Measurements from ENCODE around the gene MBOAT1. TPM values are rescaled to one million over a fixed set of nuclear protein-coding genes. Genes with fewer than 3 reads are reported as not detected.
"Not testable (repeated sequence)": the region's sequence is repeated elsewhere in the genome, so short reads cannot be mapped to it uniquely, and the experiment has no call there.

Gene MBOAT1
- total RNA-seq, 1 donor from 2014 or later: 6.4 TPM

GRCh38 chr6:20251525-20251924, 39.3 kb upstream of the MBOAT1 start:
- Histone ChIP-seq H3K4me2 (ENCODE audit: low read length) (no peak overlapping the region), H3K9me3 (ENCODE audit: insufficient read depth, low read depth, low read length) (no peaks in the 10 kb centered on the region), H3K4me1 (ENCODE audit: insufficient read depth, low read length) (no peaks in the 10 kb centered on the region), H3K4me3 (ENCODE audit: insufficient read depth, low read depth, low read length) (no peak overlapping the region), H3K36me3 (ENCODE audit: insufficient read depth, low read length) (no peaks in the 10 kb centered on the region), H3K27ac (ENCODE audit: low read depth, low read length) (no peak overlapping the region), H2AFZ (ENCODE audit: low read depth, low read length) (no peak overlapping the region), H3K27me3 (ENCODE audit: insufficient read depth, low read length) (no peaks in the 10 kb centered on the region), H3K9ac (ENCODE audit: low read length) (no peak overlapping the region), H3K79me2 (ENCODE audit: insufficient read depth, low read length) (no peaks in the 10 kb centered on the region), H4K20me1 (ENCODE audit: insufficient read depth, low read length) (no peaks in the 10 kb centered on the region)
- DNase-seq (ENCODE audit: low read depth): no peak
- no peak for FAIRE-seq
- H3K27me3 Mint-ChIP-seq (ENCODE audit: low read depth, unreplicated experiment): no peaks in the 10 kb centered on the region
- TF ChIP-seq EZH2 (IDR thresholded peaks at IDR 0.05; ENCODE audit: insufficient read depth, low read length) (no peak), CTCF (IDR thresholded peaks at IDR 0.05; ENCODE audit: insufficient read depth, low read depth, low read length) (no peak)
- no peaks in the 10 kb centered on the region for H3K4me1 Mint-ChIP-seq (ENCODE audit: low read depth, unreplicated experiment)
- no peaks in the 10 kb centered on the region for H3K36me3 Mint-ChIP-seq (ENCODE audit: low read depth, unreplicated experiment)
- no peak overlapping the region for H3K4me3 Mint-ChIP-seq (ENCODE audit: unreplicated experiment)
- no peaks in the 10 kb centered on the region for H3K9me3 Mint-ChIP-seq (ENCODE audit: unreplicated experiment)
- no peak overlapping the region for H3K27ac Mint-ChIP-seq (ENCODE audit: unreplicated experiment)

GRCh38 chr6:20246125-20246524, 33.9 kb upstream of the MBOAT1 start:
- Mint-ChIP-seq H3K4me3 (ENCODE audit: unreplicated experiment) (no peak overlapping the region), H3K9me3 (ENCODE audit: unreplicated experiment) (peaks cover 4% of the 10 kb centered on the region), H3K27me3 (ENCODE audit: low read depth, unreplicated experiment) (no peaks in the 10 kb centered on the region), H3K4me1 (ENCODE audit: low read depth, unreplicated experiment) (no peaks in the 10 kb centered on the region), H3K27ac (ENCODE audit: unreplicated experiment) (no peak overlapping the region), H3K36me3 (ENCODE audit: low read depth, unreplicated experiment) (peaks cover 2% of the 10 kb centered on the region)
- Histone ChIP-seq H3K4me1 (ENCODE audit: insufficient read depth, low read length) (no peaks in the 10 kb centered on the region), H2AFZ (ENCODE audit: low read depth, low read length) (no peak overlapping the region), H3K4me2 (ENCODE audit: low read length) (no peak overlapping the region), H4K20me1 (ENCODE audit: insufficient read depth, low read length) (no peaks in the 10 kb centered on the region), H3K36me3 (ENCODE audit: insufficient read depth, low read length) (no peaks in the 10 kb centered on the region), H3K27ac (ENCODE audit: low read depth, low read length) (no peak overlapping the region), H3K79me2 (ENCODE audit: insufficient read depth, low read length) (no peaks in the 10 kb centered on the region), H3K27me3 (ENCODE audit: insufficient read depth, low read length) (no peaks in the 10 kb centered on the region), H3K4me3 (ENCODE audit: insufficient read depth, low read depth, low read length) (no peak overlapping the region), H3K9me3 (ENCODE audit: insufficient read depth, low read depth, low read length) (no peaks in the 10 kb centered on the region), H3K9ac (ENCODE audit: low read length) (no peak overlapping the region)
- DNase-seq (ENCODE audit: low read depth): no peak
- FAIRE-seq: no peak
- no peak for TF ChIP-seq EZH2 (IDR thresholded peaks at IDR 0.05; ENCODE audit: insufficient read depth, low read length)
- no peak for TF ChIP-seq CTCF (IDR thresholded peaks at IDR 0.05; ENCODE audit: insufficient read depth, low read depth, low read length)

GRCh38 chr6:20244807-20245681, 32.8 kb upstream of the MBOAT1 start:
- H3K36me3 Mint-ChIP-seq (ENCODE audit: low read depth, unreplicated experiment); H3K79me2 ChIP-seq (ENCODE audit: insufficient read depth, low read length); H3K9me3 ChIP-seq (ENCODE audit: insufficient read depth, low read depth, low read length); H4K20me1 ChIP-seq (ENCODE audit: insufficient read depth, low read length); H3K4me1 Mint-ChIP-seq (ENCODE audit: low read depth, unreplicated experiment); H3K27me3 Mint-ChIP-seq (ENCODE audit: low read depth, unreplicated experiment); DNase-seq (ENCODE audit: low read depth); H3K27me3 ChIP-seq (ENCODE audit: insufficient read depth, low read length); H3K27ac Mint-ChIP-seq (ENCODE audit: unreplicated experiment); H3K9ac ChIP-seq (ENCODE audit: low read length); H3K36me3 ChIP-seq (ENCODE audit: insufficient read depth, low read length); H2AFZ ChIP-seq (ENCODE audit: low read depth, low read length); H3K27ac ChIP-seq (ENCODE audit: low read depth, low read length); H3K4me3 ChIP-seq (ENCODE audit: insufficient read depth, low read depth, low read length); H3K9me3 Mint-ChIP-seq (ENCODE audit: unreplicated experiment); FAIRE-seq; H3K4me1 ChIP-seq (ENCODE audit: insufficient read depth, low read length); H3K4me3 Mint-ChIP-seq (ENCODE audit: unreplicated experiment); H3K4me2 ChIP-seq (ENCODE audit: low read length): not testable (repeated sequence)

All from astrocyte (in vitro differentiated cells and primary cell).